Measurements from ENCODE around the gene RNF20.

DNA sequence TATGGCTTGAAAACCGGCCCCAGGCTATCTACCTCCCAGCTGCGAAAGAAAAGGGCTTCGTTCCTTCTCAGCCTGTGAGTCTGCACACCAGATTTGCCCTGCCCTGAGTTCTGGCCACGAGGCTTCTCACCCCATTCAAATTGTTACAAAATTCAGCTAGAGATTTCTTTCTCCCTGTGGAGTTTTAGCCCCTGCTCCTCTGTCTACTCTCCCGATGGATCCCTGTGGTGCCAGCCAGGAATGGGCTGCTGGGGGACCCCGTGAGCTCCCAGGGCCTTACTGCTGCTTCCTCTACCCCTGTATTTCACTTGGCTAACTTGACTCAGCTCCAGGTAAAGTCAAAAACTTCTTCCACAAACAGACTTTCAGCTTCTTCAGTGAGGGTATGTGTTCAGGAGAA, 9.3 kb upstream of the RNF20 start:
- TF ChIP-seq EZH2 (IDR thresholded peaks at IDR 0.05) (no peak), POLR2AphosphoS5 (IDR thresholded peaks at IDR 0.05; ENCODE audit: borderline replicate concordance, low read depth, low read length) (no peak), FOXP2 (optimal IDR thresholded peaks at IDR 0.05; ENCODE audit: control extremely low read depth, extremely low read length, insufficient read depth) (no peak)

Data from SK-N-MC (cell line).